Measurements from ENCODE around the gene HELQ. TPM values are rescaled to one million over a fixed set of nuclear protein-coding genes. Genes with fewer than 3 reads are reported as not detected.
"Not testable (repeated sequence)": the region's sequence is repeated elsewhere in the genome, so short reads cannot be mapped to it uniquely, and the experiment has no call there.

HELQ gene
- polyA plus RNA-seq, 5 donors: 20.1 to 24.6 (median 23.2) TPM

DNA sequence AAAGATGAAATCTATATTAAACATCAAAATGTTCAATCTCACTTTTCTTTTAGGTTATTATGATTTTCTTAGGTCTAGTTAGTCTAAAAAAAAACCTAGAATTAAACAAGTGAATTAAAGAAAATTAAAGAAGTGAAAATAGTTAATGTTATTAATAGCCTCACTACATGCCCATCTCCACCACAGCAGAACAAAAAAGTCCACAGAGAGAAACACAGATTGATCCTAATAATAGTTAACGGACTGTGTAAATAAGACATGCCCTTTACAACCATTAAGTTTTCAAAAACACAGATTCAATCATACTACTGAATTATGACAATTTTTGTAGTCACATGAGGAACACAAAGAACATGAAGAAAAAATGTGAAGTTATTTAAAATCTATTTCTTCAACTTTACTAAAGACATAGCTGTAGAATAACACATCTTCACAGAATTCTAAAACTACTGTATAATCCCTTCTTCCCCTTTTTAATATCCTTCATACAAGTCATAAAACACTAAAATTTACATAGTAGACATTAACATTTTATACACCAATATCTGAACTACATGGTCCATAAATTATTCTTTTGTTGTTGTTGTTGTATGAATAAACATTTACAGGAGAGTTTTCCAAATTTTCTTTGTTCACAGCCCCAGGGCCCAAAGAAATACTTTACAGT, 15.3 kb downstream of the HELQ start:
- no peak for DNase-seq

DNA sequence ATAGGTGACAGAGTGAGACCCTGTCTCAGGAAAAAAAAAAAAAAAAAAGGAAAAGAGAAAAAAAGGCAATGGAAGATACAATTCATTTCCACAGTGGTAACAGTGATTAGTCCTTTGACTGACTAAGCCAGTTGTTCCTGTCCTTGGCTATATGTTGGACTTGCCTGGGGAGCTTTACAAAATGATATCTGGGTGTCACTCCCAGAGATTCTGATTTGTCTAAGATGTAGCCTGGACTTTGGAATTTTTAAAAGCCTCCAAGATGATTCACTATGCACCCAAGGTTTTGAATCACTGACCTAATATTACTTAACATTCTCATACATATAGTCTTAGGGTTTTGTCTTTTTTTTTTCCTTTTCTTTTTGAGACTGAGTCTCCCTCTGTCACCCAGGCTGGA, 16.9 kb downstream of the HELQ start:
- no peak for DNase-seq

DNA sequence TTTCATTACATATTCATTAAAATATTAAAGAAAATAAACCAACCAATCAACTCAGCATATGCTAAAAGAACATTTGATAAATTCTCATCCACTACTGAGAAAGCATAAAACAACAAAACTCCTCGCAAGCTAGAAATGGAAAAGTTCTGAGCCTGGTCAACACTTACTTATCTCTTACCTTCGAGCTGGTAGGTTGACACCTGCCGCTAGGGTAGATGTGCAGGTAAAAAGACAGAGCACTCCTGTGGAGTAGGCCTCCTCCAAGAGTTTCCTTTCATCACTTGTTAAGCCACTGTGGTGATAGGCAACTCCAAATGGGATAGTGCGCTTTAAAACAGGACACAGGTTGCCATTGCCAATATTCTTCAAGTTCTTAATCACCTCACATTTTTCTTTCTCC, 18.9 kb downstream of the HELQ start:
- DNase-seq: no peak

DNA sequence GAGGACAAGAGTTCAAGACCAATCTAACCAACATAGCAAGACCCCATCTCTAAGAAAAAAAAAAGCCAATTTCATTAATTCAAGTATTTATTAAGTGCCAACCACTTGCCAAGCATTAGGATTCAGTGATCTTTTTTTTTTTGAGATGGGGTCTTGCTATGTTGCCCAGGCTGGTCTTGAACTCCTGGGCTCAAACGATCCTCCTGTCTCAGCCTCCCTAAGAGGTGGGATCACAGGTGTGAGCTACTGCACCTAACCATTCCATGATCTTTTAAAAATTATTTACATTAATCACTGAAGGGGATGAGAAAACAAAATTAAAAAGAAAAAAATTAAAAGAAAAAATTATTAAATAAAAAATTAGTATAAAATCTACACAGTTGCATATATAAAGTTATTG, 24.4 kb downstream of the HELQ start:
- no peak for DNase-seq

DNA sequence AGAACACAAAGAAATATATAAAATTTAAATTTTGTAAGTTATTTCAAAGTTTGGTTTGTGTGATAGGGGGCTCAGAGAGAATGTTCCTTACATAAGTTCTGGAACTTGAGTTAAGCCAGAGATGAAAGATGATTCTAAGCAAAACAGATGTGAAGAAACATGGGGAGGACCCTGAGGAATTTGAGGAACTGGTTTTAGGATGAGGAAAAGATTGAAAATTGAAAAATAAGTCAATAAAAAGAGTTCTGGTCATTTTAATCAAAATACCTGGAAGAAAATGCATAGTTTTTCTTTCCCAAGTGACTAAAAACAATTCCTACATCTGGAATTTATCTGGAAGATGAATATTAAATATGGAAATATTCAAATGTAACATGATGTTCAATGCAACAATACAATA, 37.4 kb downstream of the HELQ start:
- no peak for DNase-seq

DNA sequence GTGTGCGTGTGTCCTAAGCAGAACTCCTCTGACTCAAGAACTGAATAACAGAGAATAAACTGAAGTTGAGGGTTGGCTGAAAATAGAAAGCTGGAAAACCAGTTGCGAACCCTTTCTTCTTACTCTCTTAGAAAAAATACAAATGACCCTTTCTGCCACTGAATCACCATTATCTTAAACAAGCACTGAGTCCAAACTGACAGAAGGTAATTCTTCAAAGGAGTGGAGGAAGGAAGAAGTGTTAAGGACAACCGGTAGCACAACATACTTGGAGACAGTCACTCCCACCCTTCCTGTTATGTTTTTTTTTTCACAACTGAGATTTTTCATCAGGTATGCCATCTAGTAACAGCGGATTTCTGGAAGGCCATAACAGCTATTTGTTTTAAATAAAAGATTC, 38.1 kb downstream of the HELQ start:
- DNase-seq: peak; percentile 1 to 3

DNA sequence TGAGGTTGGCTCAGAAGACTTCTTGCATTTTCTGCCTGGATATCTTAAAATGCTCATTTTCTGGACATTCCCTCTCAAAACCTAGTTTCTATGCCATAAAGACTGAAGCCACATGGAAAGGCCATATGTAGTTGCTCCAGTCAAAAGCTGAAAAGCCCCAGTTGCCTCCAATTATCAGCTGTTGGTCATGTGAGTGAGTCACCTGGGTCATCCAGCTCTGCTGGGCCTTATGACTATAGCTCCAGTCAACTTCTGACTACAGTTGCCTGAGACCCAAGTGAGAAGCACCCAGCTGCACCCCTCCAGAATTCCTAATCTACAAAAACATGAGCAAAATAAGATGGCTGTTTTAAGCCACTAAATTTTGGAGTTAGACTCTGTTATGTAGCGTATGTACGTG, 41.9 kb downstream of the HELQ start:
- DNase-seq: no peak

DNA sequence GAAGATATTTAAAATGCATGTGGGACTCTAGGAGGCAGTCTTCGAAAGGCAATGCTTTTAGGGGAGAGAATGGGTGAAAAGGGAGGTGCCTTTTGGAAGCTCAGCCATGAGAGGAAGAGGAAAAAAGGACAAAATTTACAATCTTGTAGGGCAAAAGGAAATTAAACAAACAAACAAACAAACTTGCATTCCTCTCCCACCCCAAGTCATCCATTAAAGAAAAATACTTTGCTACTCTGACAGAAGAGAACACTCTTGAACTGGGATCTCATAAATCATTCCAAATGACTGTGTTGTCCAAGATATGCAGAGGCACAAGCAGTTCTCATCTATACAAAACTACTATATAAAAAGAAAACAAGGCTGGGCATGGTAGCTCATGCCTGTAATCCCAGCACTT, 46.7 kb downstream of the HELQ start:
- DNase-seq: no peak

DNA sequence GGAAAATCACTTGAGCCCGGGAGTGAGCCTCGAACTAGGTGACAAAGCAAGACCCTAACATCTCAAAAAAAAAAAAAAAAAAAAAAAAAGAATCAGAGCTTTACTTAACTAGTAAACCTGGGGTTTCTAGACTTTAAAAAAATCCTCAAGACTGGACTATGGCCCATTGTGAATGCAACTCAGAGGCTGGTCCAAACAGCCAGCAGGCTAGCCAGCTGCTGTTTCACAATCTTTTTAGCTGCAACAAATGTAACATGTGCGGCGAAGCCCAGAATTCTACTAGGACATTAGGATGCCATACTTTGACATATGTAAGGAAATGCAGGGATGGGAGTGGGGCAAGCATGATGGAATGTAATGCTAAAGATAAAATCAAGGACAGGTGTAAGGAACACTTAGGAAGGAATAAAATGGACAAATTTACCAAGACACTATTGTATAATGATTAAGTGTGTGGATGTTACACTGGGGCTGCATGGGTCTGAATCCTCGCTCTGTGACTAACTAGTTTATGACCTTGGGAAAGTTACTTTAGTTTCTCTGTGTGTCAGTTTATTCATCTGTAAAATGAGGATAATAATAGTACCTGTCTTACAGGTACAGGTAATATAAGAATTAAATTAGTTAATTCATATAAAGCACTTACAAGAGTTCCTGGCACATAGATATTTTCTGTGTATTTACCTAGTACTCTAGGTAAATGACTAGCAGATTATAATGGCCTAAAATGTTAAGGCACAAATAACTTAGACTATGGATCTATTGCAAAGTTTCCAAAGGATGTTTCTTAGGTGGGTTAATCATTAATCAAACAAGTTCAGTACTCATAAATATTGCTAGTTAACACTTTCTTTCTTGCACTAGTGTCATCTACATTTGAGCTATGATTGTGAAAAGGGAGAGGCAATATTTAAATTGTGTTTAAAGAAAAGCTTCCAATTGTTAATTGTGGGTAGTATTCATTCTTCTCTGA, 49.5 kb downstream of the HELQ start:
- DNase-seq: no peak

DNA sequence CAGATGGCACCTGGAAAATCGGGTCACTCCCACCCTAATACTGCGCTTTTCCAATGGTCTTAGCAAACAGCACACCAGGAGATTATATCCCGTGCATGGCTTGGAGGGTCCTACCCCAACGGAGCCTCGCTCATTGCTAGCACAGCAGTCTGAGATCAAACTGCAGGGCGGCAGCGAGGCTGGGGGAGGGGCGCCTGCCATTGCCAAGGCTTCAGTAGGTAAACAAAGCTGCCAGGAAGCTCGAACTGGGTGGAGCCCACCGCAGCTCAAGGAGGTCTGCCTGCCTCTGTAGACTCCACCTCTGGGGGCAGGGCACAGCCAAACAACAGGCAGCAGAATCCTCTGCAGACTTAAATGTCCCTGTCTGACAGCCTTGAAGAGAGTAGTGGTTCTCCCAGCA, 57.5 kb downstream of the HELQ start:
- not testable (repeated sequence) for DNase-seq

DNA sequence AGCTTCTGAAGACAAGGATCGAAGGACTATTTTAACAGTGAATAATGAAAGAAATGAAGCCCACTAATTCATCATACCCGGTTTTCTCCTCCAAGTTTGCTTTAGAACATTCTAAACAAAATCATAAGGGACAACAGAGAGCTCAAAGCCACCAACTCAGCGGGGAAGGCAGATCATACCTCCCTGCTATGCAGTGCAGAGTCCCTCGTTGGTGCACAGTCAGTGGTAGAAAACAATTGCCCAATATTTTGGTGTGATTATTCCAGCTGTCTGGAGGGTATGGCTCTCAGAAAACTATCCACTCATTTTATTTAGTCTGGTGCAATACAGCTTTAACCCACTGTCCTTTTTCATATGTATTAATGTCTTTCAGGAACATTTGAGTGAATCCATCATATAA, 61.7 kb downstream of the HELQ start:
- no peak for DNase-seq

DNA sequence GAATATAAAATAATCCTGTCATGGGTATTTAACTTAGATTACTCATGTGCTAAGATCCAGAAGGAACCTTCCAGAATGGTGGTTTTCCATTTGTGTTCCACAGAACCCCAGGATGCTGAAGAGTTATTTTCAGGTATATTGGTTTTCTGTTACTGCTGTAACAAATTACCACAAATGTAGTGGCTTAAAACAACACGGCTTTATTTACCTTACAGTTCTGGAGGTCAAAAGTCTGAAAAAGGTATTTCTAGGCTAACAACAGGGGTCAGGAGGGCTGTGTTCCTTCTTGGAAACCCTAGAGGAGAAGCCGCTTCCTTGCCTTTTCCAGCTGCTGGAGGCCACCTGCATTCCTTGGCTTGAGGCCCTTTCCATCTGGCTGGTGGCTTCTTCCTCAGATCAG, 63.1 kb downstream of the HELQ start:
- DNase-seq: no peak

DNA sequence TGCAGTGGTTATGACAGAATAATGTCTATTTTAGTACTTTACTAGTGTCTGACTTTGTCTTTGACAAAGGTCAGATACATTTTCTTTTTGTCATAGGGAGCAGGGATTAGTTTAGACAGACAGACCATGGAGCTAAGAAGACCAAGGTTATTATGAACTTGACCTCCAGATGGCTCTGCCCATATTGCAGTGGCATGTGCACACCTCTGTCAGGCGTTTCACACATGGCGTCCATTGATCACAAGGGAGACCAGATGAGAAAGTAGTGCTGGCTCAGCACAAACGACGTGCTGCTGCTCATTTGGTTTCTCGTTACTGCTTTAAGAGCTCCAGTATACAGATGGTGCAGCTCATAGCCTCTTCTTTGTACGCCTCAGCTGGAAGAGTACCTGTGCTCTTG, 64.7 kb downstream of the HELQ start:
- DNase-seq: no peak

DNA sequence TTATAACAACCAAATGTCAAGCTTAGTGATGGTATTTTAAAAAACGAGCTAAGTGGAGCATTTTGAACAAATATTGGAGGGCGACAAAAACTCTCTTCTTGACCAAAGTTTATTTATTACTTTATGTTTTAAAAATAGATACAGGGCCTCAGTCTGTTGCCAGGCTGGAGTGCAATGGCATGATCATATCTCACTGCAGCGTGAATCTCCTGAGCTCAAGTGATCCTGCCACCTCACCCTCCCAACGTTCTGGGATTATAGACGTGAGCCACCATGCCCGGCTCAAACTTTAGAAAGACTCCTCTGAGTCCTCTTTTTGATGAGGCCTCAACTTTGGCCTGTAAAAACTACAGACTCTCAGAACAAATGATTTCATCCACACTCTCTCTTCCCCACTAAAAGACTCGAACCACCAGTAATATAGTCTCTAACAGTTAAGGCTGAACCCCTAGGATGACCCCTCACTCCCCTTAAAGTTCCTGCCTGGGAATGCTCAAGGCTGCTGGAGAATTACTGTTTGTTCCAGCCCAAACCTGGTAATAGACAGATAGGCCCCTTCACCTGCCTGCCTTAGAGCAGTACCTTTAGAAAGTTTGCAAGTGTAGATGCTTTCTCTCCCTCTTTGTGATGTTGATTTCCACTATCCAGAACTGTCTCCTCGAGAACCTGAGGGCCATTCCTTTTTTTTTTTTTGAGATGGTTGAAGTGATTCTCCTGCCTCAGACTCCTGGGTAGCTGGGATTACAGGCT, 65.7 kb downstream of the HELQ start:
- DNase-seq: no peak

DNA sequence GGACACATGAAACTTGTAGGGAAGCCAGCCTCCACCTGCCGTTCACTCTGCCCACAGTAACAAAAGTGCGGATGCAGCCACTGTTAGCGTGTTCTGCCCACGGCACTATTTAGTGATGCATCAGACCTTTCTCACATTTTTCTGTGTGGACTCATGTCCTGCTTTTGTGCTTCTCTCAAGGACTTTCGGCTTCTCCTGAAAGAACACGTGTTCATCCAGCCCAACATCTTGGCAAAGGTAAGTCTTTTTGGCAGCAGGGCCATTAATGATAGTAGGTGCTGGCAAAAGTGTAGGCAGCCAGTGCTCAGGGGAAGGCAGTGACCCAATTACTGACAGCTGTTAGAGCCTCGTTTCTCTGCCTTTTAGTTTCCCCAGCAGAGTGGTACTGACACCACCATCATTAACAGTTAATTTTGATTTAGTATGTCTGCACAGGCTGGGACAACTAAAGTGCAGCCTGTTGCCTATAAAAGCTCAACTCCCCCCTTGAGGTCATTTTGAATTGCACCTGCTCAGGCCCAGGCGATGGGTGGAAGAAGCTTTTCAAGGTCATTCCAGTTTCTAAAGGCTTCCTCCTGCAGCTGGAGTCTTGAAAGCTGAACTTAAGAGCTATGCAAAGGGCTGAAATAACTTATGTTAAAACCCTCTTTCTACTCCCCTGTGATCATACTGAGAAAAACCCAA, 66.4 kb downstream of the HELQ start:
- DNase-seq: no peak

DNA sequence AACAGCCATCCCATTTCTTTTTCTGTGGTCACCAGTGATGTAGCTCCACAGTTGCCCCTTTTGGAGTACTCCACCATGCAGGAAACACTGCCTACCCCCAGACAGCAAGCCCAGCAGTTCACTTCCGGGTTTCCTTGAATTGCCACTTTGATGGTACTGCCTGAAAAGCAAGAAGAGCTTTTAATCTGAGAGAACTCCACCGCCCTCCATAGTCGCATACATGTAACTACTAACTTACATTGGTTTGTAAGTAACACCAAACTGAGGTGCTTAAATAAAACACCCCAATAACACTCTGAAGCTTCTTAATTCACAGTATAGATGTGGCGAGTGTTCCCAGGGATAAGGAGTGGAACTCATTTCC, 67.3 kb downstream of the HELQ start:
- no peak for DNase-seq

DNA sequence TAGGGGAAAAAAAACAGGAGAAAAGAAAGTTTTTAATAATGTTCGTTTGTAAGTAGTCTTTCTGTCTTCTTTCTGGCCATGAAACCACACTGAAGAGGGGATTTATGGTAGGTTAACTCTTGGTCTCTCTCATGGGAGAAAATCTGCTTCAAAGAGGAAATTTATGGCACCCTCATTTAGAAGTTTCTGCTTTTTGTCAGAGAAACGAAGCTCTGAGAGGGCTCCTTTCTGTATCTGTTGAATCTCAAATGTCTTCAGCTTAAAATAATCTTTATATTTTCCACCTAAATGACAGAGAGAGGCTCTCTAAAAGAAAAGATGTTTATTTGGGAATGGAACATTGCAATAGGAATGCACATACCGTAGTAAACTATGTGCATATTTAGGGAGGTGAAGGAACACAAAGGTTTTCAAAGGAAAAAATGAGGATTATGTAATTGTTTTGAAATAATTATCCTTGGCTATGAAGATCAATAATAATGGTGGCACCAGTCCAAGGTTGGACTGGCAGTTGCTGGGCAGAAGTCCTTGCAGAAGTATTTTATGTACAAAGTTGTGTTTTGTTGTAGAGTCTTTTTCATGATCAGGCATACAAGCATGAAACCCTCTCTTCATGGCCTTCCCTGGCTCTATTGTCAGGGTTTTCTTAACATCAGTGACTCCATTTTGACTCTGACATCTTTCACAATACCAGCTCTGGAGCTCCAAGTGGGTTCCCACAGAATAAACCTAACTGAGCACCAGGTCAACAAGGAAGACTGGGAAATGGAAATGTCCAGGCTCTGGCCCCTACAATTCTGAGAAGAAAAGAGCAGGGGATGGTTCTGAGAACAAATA, 67.9 kb downstream of the HELQ start:
- no peak for DNase-seq

DNA sequence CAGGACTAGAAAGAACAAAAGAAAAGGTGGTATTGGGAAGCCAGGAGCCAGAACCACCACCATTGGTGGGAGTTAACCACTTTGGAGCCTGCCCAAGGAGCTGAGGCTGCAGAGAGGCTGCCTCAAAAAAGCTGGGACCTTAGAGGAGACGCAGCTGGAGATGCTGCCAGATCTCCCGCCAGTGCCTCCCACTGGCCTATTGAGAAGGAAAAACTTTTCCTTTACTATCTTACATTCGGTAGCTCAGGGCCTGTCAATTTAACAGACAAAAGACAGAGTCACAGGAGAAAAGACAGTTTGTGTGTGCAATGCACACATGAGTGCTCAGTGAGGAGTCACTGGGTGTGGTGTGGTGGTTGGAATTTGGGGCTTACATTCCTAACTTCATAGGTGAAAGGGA, 68.6 kb downstream of the HELQ start:
- no peak for DNase-seq

DNA sequence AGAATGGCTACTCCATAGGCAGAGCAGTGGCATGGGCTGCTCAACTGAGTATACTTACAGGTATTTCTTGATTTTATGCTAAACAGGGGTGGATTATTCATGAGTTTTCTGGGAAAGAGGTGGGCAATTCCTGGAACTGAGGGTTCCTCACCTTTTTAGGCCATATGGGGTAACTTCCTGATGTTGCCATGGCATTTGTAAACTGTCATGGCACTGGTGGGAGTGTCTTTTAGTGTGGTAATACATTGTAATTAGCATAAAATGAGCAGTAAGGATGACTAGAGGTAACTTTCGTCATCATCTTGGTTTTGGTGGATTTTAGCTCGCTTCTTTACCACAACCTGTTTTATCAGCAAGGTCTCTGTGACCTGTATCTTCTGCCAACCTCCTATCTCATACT, 72.8 kb downstream of the HELQ start:
- DNase-seq: no peak

DNA sequence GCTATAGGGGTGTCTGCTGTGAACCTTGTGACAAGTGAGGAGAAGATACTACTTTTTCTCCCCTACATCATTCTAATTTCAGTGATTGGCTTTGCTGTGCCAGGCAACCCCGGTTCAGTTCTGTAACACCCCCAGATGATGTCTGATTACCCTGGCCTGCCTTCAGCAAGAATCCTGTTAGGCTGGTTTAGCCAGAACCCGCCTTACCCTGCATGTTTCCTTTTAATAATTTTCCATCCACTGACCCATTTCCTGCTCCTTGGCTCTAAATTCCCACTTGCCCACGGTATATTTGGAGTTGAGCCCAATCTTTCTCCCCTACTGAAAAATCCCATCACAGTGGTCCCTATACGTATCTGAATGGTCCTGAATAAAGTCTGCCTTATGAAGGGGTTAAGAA, 74.5 kb downstream of the HELQ start:
- DNase-seq: no peak

DNA sequence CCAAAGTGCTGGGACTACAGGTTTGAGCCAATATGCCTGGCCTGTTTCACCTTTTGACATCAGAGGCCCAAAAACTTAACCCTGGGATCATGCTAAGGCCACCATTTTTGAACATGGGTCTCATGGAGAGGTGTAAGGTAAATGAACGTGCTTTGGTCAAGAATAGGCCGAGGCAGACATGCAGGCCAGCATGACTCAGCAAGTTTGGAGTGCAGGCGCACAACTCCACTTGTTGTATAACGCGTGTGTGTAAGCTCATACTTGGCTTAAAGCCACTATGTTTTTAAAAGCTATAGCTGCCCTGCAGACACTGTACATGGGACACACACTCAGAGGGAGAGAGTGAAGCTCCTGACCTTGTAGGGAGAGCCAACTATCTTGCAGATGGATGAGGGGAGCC, 77.2 kb downstream of the HELQ start:
- DNase-seq: no peak
